Ramos (cell line): ENCODE measurements around the gene CCND1.

ENCODE experiments used
- in situ Hi-C: fragments of 300-500 bp; cut with MboI; formaldehyde crosslinking; loops from one replicate; pipeline ENCODE4 v1.14.3; 2022; ENCODE audit warnings: low sequenced_read_pairs; ENCODE audit not compliant: unreplicated experiment

Gene CCND1

DNA sequence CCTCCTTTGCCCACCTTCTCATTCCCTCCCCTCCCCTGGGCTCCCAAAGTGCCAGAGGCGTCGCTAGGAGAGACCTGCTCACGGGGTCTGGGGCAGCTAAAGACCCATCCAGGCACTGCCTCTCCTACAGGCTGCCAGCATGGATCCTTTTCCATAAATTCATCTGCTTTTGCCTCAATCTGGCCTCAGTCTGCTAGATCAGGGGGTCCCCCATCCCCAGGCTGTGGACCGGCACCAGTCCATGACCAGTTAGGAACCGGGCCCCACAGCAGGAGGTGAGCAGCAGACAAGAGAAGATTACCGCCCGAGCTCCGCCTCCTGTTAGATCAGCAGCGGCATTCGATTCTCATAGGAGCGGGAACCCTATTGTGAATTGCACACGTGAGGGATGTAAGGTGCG lies 21.9 kb downstream of the CCND1 start:
- in situ Hi-C loops, result loop anchor here (25.0 kb wide), 1 partner anchor 676 kb away; the partner anchor contains the start of gene MRGPRD

GRCh38 chr11:69663326-69663725 lies 22.4 kb downstream of the CCND1 start:
- in situ Hi-C loops, result loop anchor here (25.0 kb wide), 1 partner anchor 676 kb away; the partner anchor contains the start of gene MRGPRD

- in situ Hi-C loops, result loop anchor here (25.0 kb wide), 1 partner anchor 677 kb away; the partner anchor contains the start of gene MRGPRD
Observed at GRCh38 chr11:69664103-69664775, 23.3 kb downstream of the CCND1 start.

DNA sequence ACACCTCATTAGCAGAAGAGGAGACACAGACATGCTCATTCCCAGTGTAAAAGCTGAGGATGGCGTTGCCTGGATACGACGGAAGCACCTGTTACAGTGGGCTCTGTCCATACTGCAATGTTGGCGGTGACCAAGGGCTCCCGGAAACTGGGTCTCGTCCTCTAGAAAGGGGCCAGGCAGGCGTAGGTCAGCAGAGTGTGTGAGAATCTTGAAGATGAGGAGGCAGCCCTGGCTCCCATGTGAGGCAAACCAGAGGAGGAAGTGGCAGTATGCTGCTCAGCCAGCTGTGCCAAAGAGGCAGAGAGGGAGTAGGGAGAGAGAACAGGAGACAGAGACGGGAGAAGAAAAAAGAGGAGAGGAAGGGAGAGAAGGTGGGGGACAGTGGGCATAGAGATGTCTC lies 23.9 kb downstream of the CCND1 start:
- in situ Hi-C loops, result loop anchor here (25.0 kb wide), 1 partner anchor 678 kb away; the partner anchor contains the start of gene MRGPRD

- in situ Hi-C loops, result loop anchor here (25.0 kb wide), 1 partner anchor 678 kb away; the partner anchor contains the start of gene MRGPRD
Observed at GRCh38 chr11:69665669-69666068, 24.7 kb downstream of the CCND1 start.

GRCh38 chr11:69666261-69666660 lies 25.3 kb downstream of the CCND1 start:
- in situ Hi-C loops, result loop anchor here (25.0 kb wide), 1 partner anchor 679 kb away; the partner anchor contains the start of gene MRGPRD

GRCh38 chr11:69666752-69667536 lies 26.0 kb downstream of the CCND1 start:
- in situ Hi-C loops, result loop anchor here (25.0 kb wide), 1 partner anchor 680 kb away; the partner anchor contains the start of gene MRGPRD

GRCh38 chr11:69667619-69668604 lies 27.0 kb downstream of the CCND1 start:
- in situ Hi-C loops, result loop anchor here (25.0 kb wide), 1 partner anchor 681 kb away; the partner anchor contains the start of gene MRGPRD

GRCh38 chr11:69669486-69669885 lies 28.5 kb downstream of the CCND1 start:
- in situ Hi-C loops, result loop anchor here (25.0 kb wide), 1 partner anchor 682 kb away; the partner anchor contains the start of gene MRGPRD

DNA sequence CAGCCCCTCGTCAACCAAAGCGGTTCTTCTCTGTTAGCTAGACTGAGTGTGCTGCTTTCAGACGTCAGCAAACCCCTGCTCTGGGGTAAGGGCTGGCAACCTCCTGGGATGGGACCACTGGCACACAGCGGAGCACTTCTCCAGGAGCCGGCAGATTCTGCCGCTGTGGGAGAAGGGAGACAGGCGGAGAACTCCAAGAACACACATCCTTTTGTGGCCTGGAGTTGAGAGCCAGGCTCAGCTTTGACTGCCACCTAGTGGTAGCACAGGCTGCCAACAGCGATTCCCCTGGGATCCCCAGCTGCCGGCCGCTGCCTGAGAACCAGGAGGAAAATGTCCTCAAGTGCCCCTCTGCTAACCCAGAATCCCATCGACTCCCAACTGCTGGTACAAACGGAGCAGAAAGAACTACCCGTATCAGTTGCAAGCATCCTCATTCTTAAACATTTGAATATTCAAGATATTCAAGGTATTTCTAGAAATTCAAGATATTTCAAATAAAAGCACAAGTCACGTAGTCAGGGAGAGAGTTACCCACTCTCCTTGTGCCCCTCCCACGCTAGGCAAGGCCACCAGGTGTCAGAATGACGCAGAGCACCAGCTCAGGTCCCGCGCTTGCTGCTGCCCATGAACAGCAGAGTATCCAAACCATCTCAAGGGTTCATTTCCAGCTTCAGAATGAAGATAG lies 29.3 kb downstream of the CCND1 start:
- in situ Hi-C loops, result loop anchor here (25.0 kb wide), 1 partner anchor 683 kb away; the partner anchor contains the start of gene MRGPRD

DNA sequence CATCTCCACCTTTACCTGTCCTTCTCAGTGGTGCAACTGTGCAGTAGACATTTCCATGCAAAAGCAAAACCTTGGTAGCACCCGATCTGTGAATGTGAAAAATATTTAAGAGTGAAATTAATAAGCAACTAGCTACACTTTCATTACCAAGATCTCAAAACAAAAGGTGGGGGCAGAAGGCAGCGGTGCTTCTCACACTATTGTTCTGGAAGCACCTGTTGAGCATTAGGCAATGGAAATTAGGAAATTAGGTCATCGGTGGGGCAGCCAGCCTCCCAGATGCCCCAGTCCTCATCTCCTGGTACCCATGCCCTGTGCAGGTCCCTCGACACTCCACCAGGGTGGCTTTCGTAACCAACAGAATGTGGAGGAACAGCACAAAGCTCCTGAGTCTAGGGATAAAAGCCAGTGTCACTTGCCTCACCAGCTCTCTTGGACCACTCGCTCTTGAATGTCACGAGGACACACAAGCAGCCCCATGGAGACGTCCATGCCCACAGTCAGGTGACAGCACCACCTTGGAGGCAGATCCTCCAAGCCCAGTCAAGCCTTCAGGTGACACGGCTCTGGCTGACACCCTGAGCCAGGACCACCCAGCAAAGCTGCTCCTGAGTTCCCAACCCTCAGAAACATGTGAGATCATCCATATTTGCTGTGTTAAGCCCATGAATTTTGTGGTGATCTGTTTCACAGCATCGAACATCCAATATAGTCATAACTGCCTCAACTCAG lies 30.9 kb downstream of the CCND1 start:
- in situ Hi-C loops, result loop anchor here (25.0 kb wide), 1 partner anchor 685 kb away; the partner anchor contains the start of gene MRGPRD

DNA sequence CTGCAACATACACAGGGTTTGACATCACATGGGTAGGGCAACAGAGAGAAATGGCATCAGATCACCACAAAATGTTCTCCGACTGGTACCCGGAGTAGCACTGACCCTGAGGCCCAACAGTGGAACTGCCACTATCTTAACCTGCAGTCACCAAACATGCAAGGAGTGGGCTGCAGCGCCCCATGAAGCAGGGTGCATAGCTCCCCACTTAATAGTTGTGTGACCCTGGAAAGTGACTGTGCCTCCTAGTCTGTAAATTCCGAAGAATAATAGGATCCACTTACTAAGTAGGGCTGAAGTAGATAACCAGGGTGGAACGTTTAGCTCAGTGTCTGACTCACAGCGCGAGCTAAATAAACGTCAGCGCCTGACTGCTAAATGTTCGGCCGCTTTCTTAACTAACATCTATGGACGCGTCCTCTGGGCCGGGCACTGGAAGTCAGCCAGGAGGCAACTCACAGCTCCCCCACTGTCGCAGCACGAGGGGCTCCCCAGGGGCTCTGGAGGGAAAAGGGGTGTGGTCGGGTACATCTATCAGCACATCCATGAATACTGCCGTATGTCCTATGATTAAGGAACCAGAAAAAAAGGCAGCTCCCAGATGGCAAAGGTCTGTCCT lies 33.4 kb downstream of the CCND1 start:
- in situ Hi-C loops, result loop anchor here (25.0 kb wide), 1 partner anchor 687 kb away; the partner anchor contains the start of gene MRGPRD

- in situ Hi-C loops, result loop anchor here (25.0 kb wide), 2 partner anchors 512 to 688 kb away; partner anchors contain the start of gene MRGPRD
Observed at GRCh38 chr11:69674886-69675714, 34.1 kb downstream of the CCND1 start, which contains the start of gene LTO1. TSS of gene LTO1 (minus strand) at chr11:69675353. CDS start at chr11:69675239, 114 bp downstream.

DNA sequence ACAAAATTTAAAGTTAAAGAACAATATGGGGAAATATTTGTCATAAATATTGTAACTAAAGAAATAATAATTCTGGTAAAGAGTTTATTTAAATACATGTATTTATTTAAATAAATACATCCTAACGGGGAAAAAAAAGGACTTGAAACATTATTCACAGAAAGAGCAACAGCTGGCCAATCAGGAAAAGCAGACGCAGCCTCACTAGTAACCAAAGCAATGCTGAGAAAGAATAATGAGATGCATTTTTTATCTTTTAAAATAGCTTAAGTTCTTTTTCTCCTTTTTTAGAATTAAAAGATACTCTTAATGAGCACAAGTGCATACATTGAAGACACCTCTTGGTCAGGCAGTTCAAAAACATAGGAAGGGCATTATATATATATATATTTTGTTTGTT lies 36.8 kb downstream of the CCND1 start:
- in situ Hi-C loops, result loop anchor here (25.0 kb wide), 1 partner anchor 510 kb away; no protein-coding TSS in a partner anchor

- in situ Hi-C loops, result loop anchor here (10.0 to 25.0 kb wide), 2 partner anchors 214 to 507 kb away; no protein-coding TSS in a partner anchor
Observed at GRCh38 chr11:69680688-69681087, 39.7 kb downstream of the CCND1 start.

- in situ Hi-C loops, result loop anchor here (10.0 to 25.0 kb wide), 2 partner anchors 213 to 505 kb away; no protein-coding TSS in a partner anchor
Observed at GRCh38 chr11:69682221-69682620, 41.3 kb downstream of the CCND1 start.
